MCF 10A (cell line): ENCODE results near the gene GNB5. TPM values are rescaled to one million over a fixed set of nuclear protein-coding genes. Genes with fewer than 3 reads are reported as not detected.

Experiments used
- BruUV-seq: library from RNA; stranded (reverse); fragments of 400-500 nt; replicated peaks from 2 replicates; lab custom pipeline; 2021; lab: Mats Ljungman, UMichigan
- CTCF ChIA-PET: fragments of 300-600 bp; sonication (Branson Sonifier 250); formaldehyde crosslinking; extraction: SDS; loops from one replicate; lab custom pipeline; 2021; ENCODE audit warnings: antibody characterized with exemption, inconsistent platforms; lab: Yijun Ruan, JAX
- POLR2A ChIA-PET: fragments of 300-600, 350-650 bp; sonication (Branson Sonifier 250); formaldehyde crosslinking; extraction: SDS; loops from one replicate; lab custom pipeline; 2020; ENCODE audit warnings: antibody characterized with exemption, inconsistent platforms; lab: Yijun Ruan, JAX
- DNase-seq: peaks from one replicate; pipeline ENCODE4 v3.0.0-alpha.2; 2018; ENCODE audit not compliant: unreplicated experiment
- H3K27ac Mint-ChIP-seq: one replicate; pipeline ENCODE4 v1.8.0; 2022; ENCODE audit warnings: mild to moderate bottlenecking, low read depth, mixed read lengths; ENCODE audit not compliant: unreplicated experiment
- H3K27me3 Mint-ChIP-seq: one replicate; pipeline ENCODE4 v1.8.0; 2022; ENCODE audit warnings: mixed read lengths; ENCODE audit not compliant: insufficient read depth, unreplicated experiment
- H3K36me3 Mint-ChIP-seq: one replicate; pipeline ENCODE4 v1.8.0; 2022; ENCODE audit warnings: mild to moderate bottlenecking, moderate library complexity, mixed read lengths; ENCODE audit not compliant: insufficient read depth, unreplicated experiment
- H3K4me1 Mint-ChIP-seq: one replicate; pipeline ENCODE4 v1.8.0; 2022; ENCODE audit warnings: mixed read lengths; ENCODE audit not compliant: insufficient read depth, unreplicated experiment
- H3K4me3 Mint-ChIP-seq: one replicate; pipeline ENCODE4 v1.8.0; 2022; ENCODE audit warnings: mild to moderate bottlenecking, moderate library complexity, mixed read lengths; ENCODE audit not compliant: unreplicated experiment
- H3K9me3 Mint-ChIP-seq: one replicate; pipeline ENCODE4 v1.8.0; 2022; ENCODE audit warnings: mixed read lengths; ENCODE audit not compliant: unreplicated experiment
- CTCF ChIP-seq: fragments of 200-600 bp; IDR thresholded peaks from one replicate; pipeline ENCODE4 v1.8.0; 2022; ENCODE audit warnings: antibody characterized with exemption, mild to moderate bottlenecking; ENCODE audit not compliant: unreplicated experiment
- intact Hi-C: fragments of 100-400 bp; cut with micrococcal nuclease; formaldehyde crosslinking; loops from 2 replicates; pipeline ENCODE4 v1.14.1; 2022
- total RNA-seq: library from RNA; stranded (reverse); gene quantifications from 2 replicates; pipeline ENCODE4 v1.2.3, GENCODE V29; 2022

The GNB5 gene
- total RNA-seq, 1 experiment from 2014 or later = 31.8 TPM

GRCh38 chr15:52124270-52124880, 66.8 kb downstream of the GNB5 start:
- no peak for TF ChIP-seq CTCF
- Mint-ChIP-seq H3K9me3 (no peaks in the 10 kb centered on the region), H3K36me3 (peaks cover 17% of the 10 kb centered on the region), H3K27me3 (no peaks in the 10 kb centered on the region), H3K27ac (no peak overlapping the region), H3K4me3 (no peak overlapping the region), H3K4me1 (no peaks in the 10 kb centered on the region)
- intact Hi-C loops = no loop called here
- BruUV-seq = no TSS peak
- DNase-seq = no peak
- ChIA-PET POLR2A (interaction anchor here (0.6 to 1.2 kb wide), 2 partner anchors 19 to 171 kb away, joined by 3 read pairs; no protein-coding TSS in a partner anchor), CTCF (no interaction called here)

GRCh38 chr15:52121896-52122295, 69.3 kb downstream of the GNB5 start:
- peak overlapping the region; percentile 16 for H3K27ac Mint-ChIP-seq
- CTCF ChIA-PET = interaction anchor here (0.7 to 1.5 kb wide), 3 partner anchors 12 to 87 kb away, joined by 3 to 7 read pairs (median 4); no protein-coding TSS in a partner anchor
- DNase-seq = no peak
- intact Hi-C loops = no loop called here
- H3K36me3 Mint-ChIP-seq = peaks cover 17% of the 10 kb centered on the region
- H3K4me3 Mint-ChIP-seq = no peak overlapping the region
- no peak for TF ChIP-seq CTCF
- peaks cover 5% of the 10 kb centered on the region for H3K4me1 Mint-ChIP-seq
- POLR2A ChIA-PET = interaction anchor here (0.7 to 1.3 kb wide), 2 partner anchors 28 to 102 kb away, joined by 3 to 4 read pairs; no protein-coding TSS in a partner anchor
- no peaks in the 10 kb centered on the region for H3K27me3 Mint-ChIP-seq
- BruUV-seq = no TSS peak
- no peaks in the 10 kb centered on the region for H3K9me3 Mint-ChIP-seq

- Mint-ChIP-seq H3K27ac (no peak overlapping the region), H3K36me3 (peaks cover 13% of the 10 kb centered on the region), H3K4me1 (peaks cover 5% of the 10 kb centered on the region), H3K9me3 (no peaks in the 10 kb centered on the region), H3K27me3 (no peaks in the 10 kb centered on the region), H3K4me3 (no peak overlapping the region)
- POLR2A ChIA-PET = interaction anchor here (1.1 kb wide), 1 partner anchor 53 kb away, joined by 4 read pairs; no protein-coding TSS in a partner anchor
- CTCF ChIA-PET = interaction anchor here (0.7 kb wide), 1 partner anchor 34 kb away, joined by 6 read pairs; no protein-coding TSS in a partner anchor
- TSS peak; percentile 37 for BruUV-seq
- no peak for DNase-seq
- intact Hi-C loops = no loop called here
- TF ChIP-seq CTCF = no peak
Measured at GRCh38 chr15:52121006-52121405, 70.2 kb downstream of the GNB5 start.

- Mint-ChIP-seq H3K4me3 (no peak overlapping the region), H3K27me3 (no peaks in the 10 kb centered on the region), H3K27ac (no peak overlapping the region), H3K4me1 (peaks cover 5% of the 10 kb centered on the region), H3K36me3 (peaks cover 12% of the 10 kb centered on the region), H3K9me3 (no peaks in the 10 kb centered on the region)
- no peak for TF ChIP-seq CTCF
- intact Hi-C loops = no loop called here
- BruUV-seq = no TSS peak
- ChIA-PET POLR2A (interaction anchor here (1.1 kb wide), 1 partner anchor 53 kb away, joined by 4 read pairs; no protein-coding TSS in a partner anchor), CTCF (interaction anchor here (0.6 to 0.7 kb wide), 2 partner anchors 14 to 34 kb away, joined by 4 to 6 read pairs; no protein-coding TSS in a partner anchor)
- DNase-seq = no peak
Measured at GRCh38 chr15:52120488-52120887, 70.7 kb downstream of the GNB5 start.
